8988T (cell line): ENCODE measurements around the gene KRTAP10-10.

Source experiments
- DNase-seq: peaks from one replicate; pipeline ENCODE4 v3.0.0; 2011

KRTAP10-10 gene

GRCh38 chr21:44686000-44686781, 49.0 kb downstream of the KRTAP10-10 start:
- no peak for DNase-seq

DNA sequence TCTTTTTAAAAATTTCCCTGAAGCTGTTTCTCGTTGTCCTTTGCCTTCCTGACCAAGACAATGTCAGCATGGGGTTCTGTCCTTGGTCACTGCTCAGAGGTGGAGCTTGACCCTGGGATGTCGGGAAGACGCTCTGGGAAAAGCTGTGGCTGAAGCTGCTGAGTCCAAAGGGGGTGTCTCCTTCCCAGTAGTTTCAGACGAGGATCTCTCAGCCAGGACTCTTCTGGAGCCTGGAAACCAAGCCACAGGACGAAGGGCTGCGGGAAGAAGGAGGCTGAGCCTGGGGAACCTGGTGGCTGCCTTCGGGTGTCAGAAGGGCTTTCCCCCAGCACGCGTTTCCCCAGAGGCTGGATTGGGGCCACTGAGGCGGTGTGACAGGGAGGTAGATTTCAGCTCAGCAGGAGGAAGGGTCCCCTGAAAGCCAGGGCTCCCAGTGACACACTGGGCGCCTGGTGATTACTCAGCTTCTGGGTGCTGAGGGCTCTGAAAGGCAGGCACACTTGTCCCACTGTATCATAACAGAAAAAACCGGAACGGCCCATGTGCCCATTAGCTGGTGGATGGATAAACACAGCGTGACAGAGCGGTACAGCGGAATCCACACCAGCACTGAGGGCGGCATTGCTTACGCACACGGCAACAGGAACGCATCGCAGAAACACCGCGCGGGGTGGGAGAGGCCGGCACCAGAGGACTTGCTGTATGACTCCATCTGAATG, 49.8 kb downstream of the KRTAP10-10 start:
- DNase-seq: no peak

- no peak for DNase-seq
These were observed 50.5 kb downstream of the KRTAP10-10 start for GRCh38 chr21:44687671-44688070.
